NCI-H2171 treated with DMSO at 0.1 percent for 48 hours (cell line): Measurements from ENCODE around the gene GPR157.

ENCODE experiments used
- DNase-seq: peaks from one replicate; lab custom pipeline; 2025; lab: John Stamatoyannopoulos, UW

GPR157 gene

GRCh38 chr1:9061252-9061960, 67.5 kb downstream of the GPR157 start:
- no peak for DNase-seq

- no peak for DNase-seq
These were observed 68.8 kb downstream of the GPR157 start for GRCh38 chr1:9059891-9060744.

GRCh38 chr1:9058465-9058864, 70.4 kb downstream of the GPR157 start:
- no peak for DNase-seq

- DNase-seq, result no peak
These were observed 71.1 kb downstream of the GPR157 start for GRCh38 chr1:9057851-9058250.

- no peak for DNase-seq
These were observed 76.4 kb downstream of the GPR157 start for GRCh38 chr1:9052272-9053049.

GRCh38 chr1:9051379-9051778, 77.5 kb downstream of the GPR157 start:
- DNase-seq, result no peak

- DNase-seq, result no peak
These were observed 78.1 kb downstream of the GPR157 start for GRCh38 chr1:9050803-9051202.
